Measurements from ENCODE around the gene PRMT7. TPM values are rescaled to one million over a fixed set of nuclear protein-coding genes. Genes with fewer than 3 reads are reported as not detected.

Gene PRMT7
- total RNA-seq, 2 experiments from 2014 or later, result 80.4 to 85.1 TPM

GRCh38 chr16:68370581-68371275 lies 59.9 kb downstream of the PRMT7 start:
- ChIA-PET CTCF (ENCODE audit: unreplicated experiment) (interaction anchor here (0.6 kb wide), 1 partner anchor 21 kb away, joined by 3 read pairs; no protein-coding TSS in a partner anchor), POLR2A (interaction anchor here (0.6 kb wide), 1 partner anchor 67 kb away, joined by 3 read pairs; no protein-coding TSS in a partner anchor)
- no peak overlapping the region for H3K27ac ChIP-seq (ENCODE audit: low read depth, low read length, poor library complexity, severe bottlenecking)
- DNase-seq (ENCODE audit: low spot score), result peak; percentile 69
- no TSS peak for BruUV-seq (replicated peaks)
- intact Hi-C loops (cut with micrococcal nuclease; ENCODE audit: unreplicated experiment), result no loop called here
- peaks cover 25% of the 10 kb centered on the region for H3K4me1 ChIP-seq (ENCODE audit: insufficient read depth, low read length, poor library complexity, severe bottlenecking)
- no peaks in the 10 kb centered on the region for H3K9me2 ChIP-seq (ENCODE audit: insufficient read depth, low read length)
- H2AFZ ChIP-seq (ENCODE audit: low read length), result no peak overlapping the region
- H3K36me3 ChIP-seq (ENCODE audit: insufficient read depth, low read length), result no peaks in the 10 kb centered on the region
- H3K79me2 ChIP-seq (ENCODE audit: insufficient read depth, low read depth, low read length), result no peaks in the 10 kb centered on the region
- H4K20me1 ChIP-seq (ENCODE audit: insufficient read depth, low read length), result no peaks in the 10 kb centered on the region
- no peak overlapping the region for H3K4me2 ChIP-seq (ENCODE audit: low read length)
- H3K9me3 ChIP-seq (ENCODE audit: low read length), result no peaks in the 10 kb centered on the region
- no peak overlapping the region for H3K4me3 ChIP-seq (ENCODE audit: low read depth, low read length, poor library complexity, severe bottlenecking)
- TF ChIP-seq CTCF (conservative IDR thresholded peaks at IDR 0.05; ENCODE audit: low read length), result no peak
- no peak for TF ChIP-seq EZH2phosphoT487 (IDR thresholded peaks at IDR 0.05; ENCODE audit: borderline replicate concordance, low read depth, low read length)

GRCh38 chr16:68371276-68371651 lies 60.4 kb downstream of the PRMT7 start:
- H3K4me2 ChIP-seq (ENCODE audit: low read length), result no peak overlapping the region
- H3K4me3 ChIP-seq (ENCODE audit: low read depth, low read length, poor library complexity, severe bottlenecking), result no peak overlapping the region
- CTCF ChIA-PET (ENCODE audit: unreplicated experiment), result interaction anchor here (0.6 kb wide), 1 partner anchor 21 kb away, joined by 3 read pairs; no protein-coding TSS in a partner anchor
- intact Hi-C loops (cut with micrococcal nuclease; ENCODE audit: unreplicated experiment), result no loop called here
- H3K36me3 ChIP-seq (ENCODE audit: insufficient read depth, low read length), result no peaks in the 10 kb centered on the region
- BruUV-seq (replicated peaks), result no TSS peak
- H4K20me1 ChIP-seq (ENCODE audit: insufficient read depth, low read length), result no peaks in the 10 kb centered on the region
- H3K9me2 ChIP-seq (ENCODE audit: insufficient read depth, low read length), result no peaks in the 10 kb centered on the region
- no peak for DNase-seq (ENCODE audit: low spot score)
- H3K4me1 ChIP-seq (ENCODE audit: insufficient read depth, low read length, poor library complexity, severe bottlenecking), result peaks cover 25% of the 10 kb centered on the region
- no peaks in the 10 kb centered on the region for H3K9me3 ChIP-seq (ENCODE audit: low read length)
- H3K79me2 ChIP-seq (ENCODE audit: insufficient read depth, low read depth, low read length), result no peaks in the 10 kb centered on the region
- POLR2A ChIA-PET, result interaction anchor here (0.6 kb wide), 1 partner anchor 68 kb away, joined by 3 read pairs; no protein-coding TSS in a partner anchor
- TF ChIP-seq EZH2phosphoT487 (IDR thresholded peaks at IDR 0.05; ENCODE audit: borderline replicate concordance, low read depth, low read length), result no peak
- TF ChIP-seq CTCF (conservative IDR thresholded peaks at IDR 0.05; ENCODE audit: low read length), result no peak
- no peak overlapping the region for H3K27ac ChIP-seq (ENCODE audit: low read depth, low read length, poor library complexity, severe bottlenecking)
- no peak overlapping the region for H2AFZ ChIP-seq (ENCODE audit: low read length)

GRCh38 chr16:68371706-68372380 lies 61.0 kb downstream of the PRMT7 start:
- Histone ChIP-seq H3K27ac (ENCODE audit: low read depth, low read length, poor library complexity, severe bottlenecking) (no peak overlapping the region), H2AFZ (ENCODE audit: low read length) (no peak overlapping the region), H4K20me1 (ENCODE audit: insufficient read depth, low read length) (no peaks in the 10 kb centered on the region), H3K79me2 (ENCODE audit: insufficient read depth, low read depth, low read length) (no peaks in the 10 kb centered on the region), H3K9me2 (ENCODE audit: insufficient read depth, low read length) (no peaks in the 10 kb centered on the region), H3K9me3 (ENCODE audit: low read length) (no peaks in the 10 kb centered on the region), H3K4me2 (ENCODE audit: low read length) (no peak overlapping the region), H3K4me1 (ENCODE audit: insufficient read depth, low read length, poor library complexity, severe bottlenecking) (peaks cover 25% of the 10 kb centered on the region), H3K4me3 (ENCODE audit: low read depth, low read length, poor library complexity, severe bottlenecking) (no peak overlapping the region), H3K36me3 (ENCODE audit: insufficient read depth, low read length) (no peaks in the 10 kb centered on the region)
- POLR2A ChIA-PET, result interaction anchor here (0.6 kb wide), 1 partner anchor 69 kb away, joined by 3 read pairs; no protein-coding TSS in a partner anchor
- CTCF ChIA-PET (ENCODE audit: unreplicated experiment), result no interaction called here
- BruUV-seq (replicated peaks), result no TSS peak
- TF ChIP-seq EZH2phosphoT487 (IDR thresholded peaks at IDR 0.05; ENCODE audit: borderline replicate concordance, low read depth, low read length) (no peak), CTCF (conservative IDR thresholded peaks at IDR 0.05; ENCODE audit: low read length) (no peak)
- intact Hi-C loops (cut with micrococcal nuclease; ENCODE audit: unreplicated experiment), result no loop called here
- no peak for DNase-seq (ENCODE audit: low spot score)

Measured in OCI-LY7 (cell line).